SK-N-SH (cell line): ENCODE data around the gene STX3. TPM values are rescaled to one million over a fixed set of nuclear protein-coding genes. Genes with fewer than 3 reads are reported as not detected.

Experiments
- CTCF ChIA-PET: fragments of 300-600, 350-600 bp; formaldehyde crosslinking; extraction: SDS; loops from one replicate; lab custom pipeline; 2021; lab: Yijun Ruan, JAX
- POLR2A ChIA-PET: fragments of 350-600 bp; sonication (Branson Sonifier 250); formaldehyde crosslinking; extraction: SDS; loops from one replicate; lab custom pipeline; 2020; ENCODE audit warnings: antibody characterized with exemption, inconsistent platforms; lab: Yijun Ruan, JAX
- DNase-seq: peaks from one replicate; pipeline ENCODE4 v3.0.0; 2012
- H2AFZ ChIP-seq: fragments of 200-600 bp; sonication (generic); 2 replicates; pipeline ENCODE4 v1.8.1; 2016; ENCODE audit warnings: antibody characterized with exemption, mild to moderate bottlenecking, low read depth
- H3F3A ChIP-seq: fragments of 200-600 bp; sonication (generic); replicated peaks from 2 replicates; pipeline ENCODE3; 2016; ENCODE audit warnings: antibody characterized with exemption, mild to moderate bottlenecking; ENCODE audit not compliant: insufficient read depth
- H3K27ac ChIP-seq, 2 experiments: fragments of 200-500 bp in 1 of 2; fragments of 200-600 bp in 1 of 2; sonication (Bioruptor generic) in 1 of 2; sonication (generic), shearing (Covaris generic) in 1 of 2; 2 replicates each; pipeline versions ENCODE4 v1.5.1 to v1.6.1; 2014 to 2016; ENCODE audit warnings: low read depth in 2 of 2, inconsistent platforms in 1 of 2, low read length in 1 of 2, mild to moderate bottlenecking in 1 of 2, mixed read lengths in 1 of 2
- H3K27me3 ChIP-seq: fragments of 200-600 bp; sonication (generic), shearing (Covaris generic); 2 replicates; pipeline ENCODE4 v1.6.1; 2016; ENCODE audit warnings: mixed run types; ENCODE audit not compliant: insufficient read depth
- H3K36me3 ChIP-seq, 2 experiments: fragments of 200-500 bp in 1 of 2; fragments of 200-600 bp in 1 of 2; sonication (Bioruptor generic) in 1 of 2; sonication (generic) in 1 of 2; replicated peaks in 1 of 2; 2 replicates each; pipeline versions ENCODE3 to v1.5.1; 2014 to 2016; ENCODE audit warnings: low read length in 1 of 2, mild to moderate bottlenecking in 1 of 2; ENCODE audit not compliant: insufficient read depth in 2 of 2, control insufficient read depth in 1 of 2
- H3K4me1 ChIP-seq, 2 experiments: fragments of 200-500 bp in 1 of 2; fragments of 200-600 bp in 1 of 2; sonication (Bioruptor generic) in 1 of 2; sonication (generic), shearing (Covaris generic) in 1 of 2; 2 replicates each; pipeline versions ENCODE4 v1.5.1 to v1.6.1; 2014 to 2016; ENCODE audit warnings: low read depth in 1 of 2, low read length in 1 of 2, mixed run types in 1 of 2; ENCODE audit not compliant: insufficient read depth in 2 of 2, control insufficient read depth in 1 of 2
- H3K4me2 ChIP-seq: fragments of 200-600 bp; sonication (generic), shearing (Covaris generic); 2 replicates; pipeline ENCODE4 v1.6.1; 2017; ENCODE audit warnings: mixed run types
- H3K4me3 ChIP-seq, 2 experiments: fragments of 200-500 bp in 1 of 2; fragments of 200-600 bp in 1 of 2; sonication (Bioruptor generic) in 1 of 2; sonication (generic), shearing (Covaris generic) in 1 of 2; 2 replicates each; pipeline versions ENCODE4 v1.5.1 to v1.8.1; 2014 to 2016; ENCODE audit warnings: low read depth in 2 of 2, inconsistent platforms in 1 of 2, low read length in 1 of 2, mild to moderate bottlenecking in 1 of 2, mixed read lengths in 1 of 2, moderate library complexity in 1 of 2
- H3K79me2 ChIP-seq: fragments of 200-600 bp; sonication (generic); 2 replicates; pipeline ENCODE4 v1.8.1; 2017; ENCODE audit warnings: mild to moderate bottlenecking; ENCODE audit not compliant: insufficient read depth
- H3K9ac ChIP-seq: fragments of 200-600 bp; sonication (generic); 2 replicates; pipeline ENCODE4 v1.6.1; 2017; ENCODE audit warnings: mixed run types
- H3K9me2 ChIP-seq: fragments of 200-600 bp; sonication (generic); 2 replicates; pipeline ENCODE4 v1.6.1; 2017; ENCODE audit warnings: mixed run types
- H3K9me3 ChIP-seq: fragments of 200-600 bp; sonication (generic); 2 replicates; pipeline ENCODE4 v1.6.1; 2017; ENCODE audit warnings: mixed run types, mild to moderate bottlenecking, moderate library complexity
- H4K20me1 ChIP-seq: fragments of 200-600 bp; sonication (generic); 2 replicates; pipeline ENCODE4 v1.6.1; 2017; ENCODE audit warnings: mild to moderate bottlenecking, mixed run types; ENCODE audit not compliant: insufficient read depth
- ELF1 ChIP-seq: IDR thresholded peaks from 2 replicates; pipeline ENCODE4 v1.4.0; 2012
- EP300 ChIP-seq, 2 experiments: IDR thresholded peaks; 2 replicates each; pipeline versions ENCODE4 v1.4.0 to v1.6.1; 2012; ENCODE audit warnings: borderline replicate concordance in 1 of 2, low read depth in 1 of 2, low read length in 1 of 2
- EZH2phosphoT487 ChIP-seq: fragments of 200-600 bp; sonication (generic); IDR thresholded peaks from 2 replicates; pipeline ENCODE4 v1.6.1; 2017; ENCODE audit warnings: low read depth, mixed run types, mild to moderate bottlenecking, antibody characterized with exemption, moderate library complexity, borderline replicate concordance
- FOSL2 ChIP-seq: IDR thresholded peaks from 2 replicates; pipeline ENCODE4 v1.4.0; 2012; ENCODE audit warnings: low read depth, mild to moderate bottlenecking, moderate library complexity, borderline replicate concordance
- FOXJ3 ChIP-seq: sonication (generic); formaldehyde crosslinking; IDR thresholded peaks from 2 replicates; pipeline ENCODE4 v1.5.1; 2020; ENCODE audit warnings: mild to moderate bottlenecking, missing genetic modification reagents
- FOXM1 ChIP-seq: IDR thresholded peaks from 2 replicates; pipeline ENCODE4 v1.4.0; 2012; ENCODE audit warnings: low read depth, mild to moderate bottlenecking
- GABPA ChIP-seq: IDR thresholded peaks from 2 replicates; pipeline ENCODE4 v1.4.0; 2012; ENCODE audit warnings: low read depth, mild to moderate bottlenecking
- GATA2 ChIP-seq: sonication (generic); formaldehyde crosslinking; IDR thresholded peaks from 2 replicates; pipeline ENCODE4 v1.5.0; 2020; ENCODE audit warnings: mild to moderate bottlenecking, missing genetic modification reagents
- JUND ChIP-seq: IDR thresholded peaks from 2 replicates; pipeline ENCODE4 v1.4.0; 2012
- MXI1 ChIP-seq: IDR thresholded peaks from 2 replicates; pipeline ENCODE4 v1.6.1; 2012; ENCODE audit warnings: mild to moderate bottlenecking, low read depth, low read length, improper control_type of control experiment
- NFIC ChIP-seq: IDR thresholded peaks from 2 replicates; pipeline ENCODE4 v1.4.0; 2012; ENCODE audit warnings: borderline replicate concordance
- PBX3 ChIP-seq: IDR thresholded peaks from 2 replicates; pipeline ENCODE4; 2012
- POLR2AphosphoS5 ChIP-seq: IDR thresholded peaks from 2 replicates; pipeline ENCODE4 v1.6.1; 2012; ENCODE audit warnings: low read depth, low read length
- RCOR1 ChIP-seq: fragments of 150-350 bp; IDR thresholded peaks from 2 replicates; pipeline ENCODE4 v1.6.1; 2017; ENCODE audit warnings: antibody characterized with exemption, low read length
- SIN3A ChIP-seq: IDR thresholded peaks from 2 replicates; pipeline ENCODE4 v1.6.1; 2012; ENCODE audit warnings: low read depth, mild to moderate bottlenecking, low read length, moderate library complexity, borderline replicate concordance
- SMC3 ChIP-seq: IDR thresholded peaks from 2 replicates; pipeline ENCODE4 v1.6.1; 2012; ENCODE audit warnings: low read depth, low read length, improper control_type of control experiment
- TCF12 ChIP-seq: IDR thresholded peaks from 2 replicates; pipeline ENCODE4 v1.4.0; 2012
- TEAD4 ChIP-seq: IDR thresholded peaks from 2 replicates; pipeline ENCODE4 v1.4.0; 2012; ENCODE audit warnings: mild to moderate bottlenecking, borderline replicate concordance; ENCODE audit not compliant: insufficient read depth
- WGBS: methylation state at CpG from one replicate; pipeline ENCODE4 v1.1.6; 2017; ENCODE audit warnings: low lambda C conversion rate; 5-methylcytosine and 5-hydroxymethylcytosine counted together
- polyA plus RNA-seq, 3 experiments: library from polyadenylated mRNA; depleted of rRNA; stranded (reverse); fragments of >200 nt; gene quantifications; 2 replicates each; pipeline ENCODE4 v1.2.3, GENCODE V29; 2012
- TF ChIP-seq, protein P1 (sequence below): IDR thresholded peaks from 2 replicates; pipeline ENCODE4 v1.4.0; 2012; ENCODE audit warnings: low read depth, borderline replicate concordance

The STX3 gene
- polyA plus RNA-seq, 1 of the 3 experiments (the other 2 are of a cell fraction): 21.4 TPM

GRCh38 chr11:59792507-59792906 is 37.3 kb downstream of the STX3 start:
- ChIA-PET POLR2A (interaction anchor here (1.3 kb wide), 1 partner anchor 37 kb away, joined by 3 read pairs; the partner anchor contains the start of gene STX3), CTCF (interaction anchor here (1.0 to 3.4 kb wide), 4 partner anchors 9 to 38 kb away, joined by 3 to 20 read pairs (median 5); partner anchors contain the start of gene STX3)
- Histone ChIP-seq H4K20me1 (no peaks in the 10 kb centered on the region), H3K27me3 (no peaks in the 10 kb centered on the region), H3K36me3 (peaks cover 44 to 53% of the 10 kb centered on the region in 2 experiments), H2AFZ (no peak overlapping the region), H3K9ac (no peak overlapping the region), H3K4me2 (no peak overlapping the region), H3F3A (peaks cover 9% of the 10 kb centered on the region), H3K4me1 (peaks cover 0 to 8% of the 10 kb centered on the region in 2 experiments; a peak in 2 of 4 replicates), H3K4me3 (no peak overlapping the region), H3K9me3 (no peaks in the 10 kb centered on the region), H3K27ac (no peak overlapping the region), H3K79me2 (peaks cover 14% of the 10 kb centered on the region; the same call in 1 of the 2 replicates), H3K9me2 (no peaks in the 10 kb centered on the region)
- DNase-seq: no peak
- 87% methylated on average over 1 of the region's 1 CpG for WGBS
- TF ChIP-seq EZH2phosphoT487 (no peak), FOSL2 (no peak)

DNA sequence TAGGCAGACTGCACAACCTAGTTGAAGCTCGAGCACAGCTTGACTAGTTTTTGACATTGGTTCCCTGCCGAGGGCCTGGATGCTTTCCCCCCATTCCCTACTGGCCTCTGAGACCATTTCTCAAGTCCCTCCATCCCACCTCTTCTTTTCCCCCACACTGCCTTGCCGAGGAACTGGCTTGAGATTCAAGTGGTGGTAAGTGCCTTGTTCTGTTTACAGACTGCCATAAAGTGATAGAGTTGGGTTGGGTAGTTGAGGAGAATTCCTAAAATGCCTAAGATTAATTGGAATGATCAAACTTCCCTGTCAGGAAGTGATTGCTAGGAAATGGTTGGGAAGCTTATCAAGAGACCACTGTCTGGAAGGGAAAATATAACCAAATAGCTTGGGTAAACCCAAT is 39.2 kb downstream of the STX3 start:
- no peaks in the 10 kb centered on the region for H4K20me1 ChIP-seq
- no peak overlapping the region for H3K4me3 ChIP-seq
- TF ChIP-seq GABPA (no peak), MXI1 (no peak), GATA2 (no peak), PBX3 (no peak), NFIC (no peak), TEAD4 (no peak), POLR2AphosphoS5 (no peak), EP300 (IDR thresholded peaks at IDR 0.05; ENCODE audit: borderline replicate concordance in 1 of 2, low read depth in 1 of 2, low read length in 1 of 2) (no peak), SIN3A (no peak), RCOR1 (no peak), ELF1 (no peak), JUND (no peak), FOXM1 (no peak), TCF12 (no peak), FOXJ3 (no peak), SMC3 (no peak)
- TF ChIP-seq, protein P1, sequence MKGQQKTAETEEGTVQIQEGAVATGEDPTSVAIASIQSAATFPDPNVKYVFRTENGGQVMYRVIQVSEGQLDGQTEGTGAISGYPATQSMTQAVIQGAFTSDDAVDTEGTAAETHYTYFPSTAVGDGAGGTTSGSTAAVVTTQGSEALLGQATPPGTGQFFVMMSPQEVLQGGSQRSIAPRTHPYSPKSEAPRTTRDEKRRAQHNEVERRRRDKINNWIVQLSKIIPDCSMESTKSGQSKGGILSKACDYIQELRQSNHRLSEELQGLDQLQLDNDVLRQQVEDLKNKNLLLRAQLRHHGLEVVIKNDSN: no peak
- ChIA-PET CTCF (interaction anchor here (3.4 kb wide), 1 partner anchor 40 kb away, joined by 20 read pairs; the partner anchor contains the start of gene STX3), POLR2A (no interaction called here)
- H3K9me3 ChIP-seq: no peaks in the 10 kb centered on the region
- H3F3A ChIP-seq: peaks cover 4% of the 10 kb centered on the region
- H3K79me2 ChIP-seq: peaks cover 10% of the 10 kb centered on the region; the same call in 1 of the 2 replicates
- H3K4me2 ChIP-seq: no peak overlapping the region
- H3K27me3 ChIP-seq: no peaks in the 10 kb centered on the region
- H2AFZ ChIP-seq: no peak overlapping the region
- H3K36me3 ChIP-seq: peaks cover 48 to 56% of the 10 kb centered on the region in 2 experiments
- WGBS: 78% methylated on average over 3 of the region's 3 CpGs
- no peak for DNase-seq
- H3K9me2 ChIP-seq: no peaks in the 10 kb centered on the region
- H3K27ac ChIP-seq: no peak overlapping the region
- H3K9ac ChIP-seq: no peak overlapping the region
- no peaks in the 10 kb centered on the region for H3K4me1 ChIP-seq
